ENCODE data around the gene NHS.

The NHS gene

DNA sequence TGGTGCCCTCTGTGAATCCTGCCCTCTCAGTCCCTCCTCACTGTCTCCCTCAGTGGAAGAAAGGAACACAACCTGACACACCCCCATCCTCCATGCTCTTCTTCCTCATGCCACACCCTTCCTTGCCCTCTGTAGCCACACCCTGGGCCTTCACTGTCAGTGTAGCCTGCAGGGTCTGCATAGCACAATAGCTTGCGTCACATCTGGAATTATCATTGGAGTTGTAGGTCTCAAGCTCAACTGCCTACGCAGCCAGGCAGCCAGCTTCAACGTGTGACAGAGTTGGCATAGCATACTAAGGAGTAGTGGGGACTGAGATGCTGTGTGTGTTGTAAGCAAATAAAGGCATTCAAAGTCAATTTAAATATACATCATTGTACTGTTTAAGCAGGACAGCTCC lies 248.8 kb downstream of the NHS start:
- no peak for DNase-seq (ENCODE audit: low spot score)

- DNase-seq (ENCODE audit: low spot score) = no peak
Measured at GRCh38 chrX:17627026-17627425, 252.0 kb downstream of the NHS start.

DNA sequence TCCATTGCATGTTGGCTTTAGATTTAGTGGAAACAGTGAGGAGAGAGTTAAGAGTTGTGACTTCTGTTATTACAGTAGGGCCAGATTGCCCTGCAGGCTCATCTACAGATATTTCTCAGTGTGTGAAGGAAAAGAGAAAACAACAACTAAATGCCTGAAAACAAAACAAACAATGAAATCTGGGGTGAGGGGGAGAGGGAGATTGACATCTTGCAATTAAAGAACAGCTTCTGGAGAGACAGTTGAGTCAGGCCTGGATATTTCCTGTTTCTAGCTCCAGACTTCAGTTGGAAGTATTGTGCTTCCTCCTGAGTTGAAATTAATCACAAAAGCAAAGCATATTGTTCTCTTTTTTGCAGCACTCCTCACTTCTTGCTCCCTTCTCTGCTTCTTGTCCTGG lies 254.0 kb downstream of the NHS start:
- DNase-seq (ENCODE audit: low spot score) = no peak

DNA sequence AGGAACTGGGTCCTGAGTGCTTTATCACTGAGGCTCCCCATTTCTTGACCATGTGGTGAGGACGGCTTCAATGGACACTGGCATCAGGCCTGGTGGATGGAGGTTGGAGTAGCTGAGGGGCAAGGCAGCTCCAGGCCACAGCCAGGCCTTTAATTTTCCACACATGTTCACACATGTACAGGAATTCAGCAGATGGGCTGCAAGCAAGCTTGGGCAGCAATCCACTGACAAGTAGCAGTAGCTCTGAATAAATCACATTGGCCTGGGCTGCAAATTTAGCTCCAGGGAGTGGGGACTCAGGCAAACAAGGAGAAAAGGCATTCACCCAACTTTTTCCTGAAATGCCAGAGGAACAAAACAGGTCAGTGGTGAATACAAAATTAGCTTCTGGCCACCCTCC lies 254.5 kb downstream of the NHS start:
- no peak for DNase-seq (ENCODE audit: low spot score)

DNA sequence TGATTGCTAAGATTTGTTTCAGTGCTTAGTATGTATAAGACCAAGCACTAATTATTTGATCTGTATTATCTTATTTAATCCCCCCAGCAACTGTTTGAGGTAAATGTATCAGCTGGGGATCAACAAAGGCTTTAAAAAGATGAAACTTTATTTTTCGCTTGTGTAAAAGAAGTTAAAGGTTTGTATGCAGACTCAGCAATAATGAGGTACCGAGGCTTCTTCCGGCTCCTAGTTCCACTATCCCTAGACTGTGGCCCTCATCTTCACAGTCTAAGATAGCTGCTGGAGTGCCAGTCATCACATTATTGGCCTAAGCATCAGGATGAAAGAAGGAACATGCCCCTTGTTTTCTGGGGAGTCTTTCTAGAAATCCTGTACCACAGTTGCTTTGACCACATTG lies 256.6 kb downstream of the NHS start:
- no peak for DNase-seq (ENCODE audit: low spot score)

- DNase-seq (ENCODE audit: low spot score) = no peak
Measured at GRCh38 chrX:17632942-17633341, 257.9 kb downstream of the NHS start.

GRCh38 chrX:17633546-17633945 lies 258.5 kb downstream of the NHS start:
- no peak for DNase-seq (ENCODE audit: low spot score)

- DNase-seq (ENCODE audit: low spot score) = no peak
Measured at GRCh38 chrX:17634542-17635207, 259.7 kb downstream of the NHS start.

- no peak for DNase-seq (ENCODE audit: low spot score)
Measured at GRCh38 chrX:17635231-17635630, 260.2 kb downstream of the NHS start.

DNA sequence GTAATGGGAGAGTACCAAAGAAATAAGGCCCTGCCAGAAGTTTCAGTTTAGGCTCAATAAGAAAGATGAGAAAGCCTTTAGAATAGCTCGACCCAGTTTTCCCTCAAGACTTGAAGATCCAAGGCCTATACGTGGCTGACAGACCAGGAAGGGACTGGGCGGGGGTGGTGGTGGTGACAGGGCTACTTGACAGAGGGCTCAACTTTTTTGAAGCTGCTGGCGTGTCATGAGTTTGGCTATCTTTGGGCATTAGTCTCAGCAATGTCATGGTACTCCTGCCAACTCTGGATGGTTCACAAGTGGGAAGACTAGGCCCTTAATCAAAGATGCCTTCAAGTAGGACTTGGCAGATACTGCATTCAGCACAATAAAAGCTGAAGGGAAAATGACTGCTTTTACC lies 262.2 kb downstream of the NHS start:
- no peak for DNase-seq (ENCODE audit: low spot score)

GRCh38 chrX:17638731-17639130 lies 263.7 kb downstream of the NHS start:
- no peak for DNase-seq (ENCODE audit: low spot score)

- no peak for DNase-seq (ENCODE audit: low spot score)
Measured at GRCh38 chrX:17642891-17643290, 267.9 kb downstream of the NHS start.

- DNase-seq (ENCODE audit: low spot score) = no peak
Measured at GRCh38 chrX:17643528-17643927, 268.5 kb downstream of the NHS start.

GRCh38 chrX:17644001-17644400 lies 269.0 kb downstream of the NHS start:
- DNase-seq (ENCODE audit: low spot score) = no peak

DNA sequence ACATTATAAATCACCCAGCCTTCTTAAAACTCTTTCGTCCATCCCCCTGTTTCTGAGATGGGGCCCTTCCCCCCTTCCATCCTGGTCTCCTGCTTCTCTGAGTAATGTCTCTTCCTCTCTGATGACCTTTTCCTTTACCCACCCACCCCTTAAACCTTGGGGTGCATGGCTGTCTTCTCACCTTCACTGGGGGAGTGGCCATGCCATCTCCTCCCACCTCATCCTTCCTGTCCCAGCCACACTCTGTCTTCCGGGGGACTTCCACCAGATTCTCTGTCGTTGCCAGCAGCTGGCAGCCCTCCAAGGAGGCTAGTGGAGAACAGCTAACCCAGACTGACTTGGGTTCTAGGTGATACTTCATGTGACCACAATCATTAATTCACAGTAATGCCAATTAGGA lies 279.1 kb downstream of the NHS start:
- DNase-seq (ENCODE audit: low spot score) = no peak

GRCh38 chrX:17655211-17656034 lies 280.4 kb downstream of the NHS start:
- no peak for DNase-seq (ENCODE audit: low spot score)

DNA sequence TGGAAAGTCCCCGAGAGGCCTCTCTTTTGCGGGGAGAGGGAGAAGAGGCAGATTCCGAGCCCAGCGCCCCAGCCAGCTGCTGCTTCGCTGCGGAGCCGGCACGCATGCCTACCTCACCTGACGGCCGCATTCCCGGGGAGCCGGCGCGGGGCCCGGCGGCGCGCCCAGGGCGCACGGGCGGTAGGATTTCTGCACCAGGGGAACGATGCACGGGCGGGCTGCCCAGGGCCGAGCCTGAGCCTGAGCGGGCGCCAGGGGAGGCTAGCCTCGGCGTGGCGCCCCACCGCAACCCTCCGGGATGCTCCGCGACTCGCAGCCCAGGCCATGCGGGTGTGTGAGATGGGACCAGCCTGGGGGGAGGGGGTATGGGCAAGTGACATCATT lies 281.0 kb downstream of the NHS start:
- DNase-seq (ENCODE audit: low spot score) = no peak

GRCh38 chrX:17656556-17656955 lies 281.6 kb downstream of the NHS start:
- no peak for DNase-seq (ENCODE audit: low spot score)

DNA sequence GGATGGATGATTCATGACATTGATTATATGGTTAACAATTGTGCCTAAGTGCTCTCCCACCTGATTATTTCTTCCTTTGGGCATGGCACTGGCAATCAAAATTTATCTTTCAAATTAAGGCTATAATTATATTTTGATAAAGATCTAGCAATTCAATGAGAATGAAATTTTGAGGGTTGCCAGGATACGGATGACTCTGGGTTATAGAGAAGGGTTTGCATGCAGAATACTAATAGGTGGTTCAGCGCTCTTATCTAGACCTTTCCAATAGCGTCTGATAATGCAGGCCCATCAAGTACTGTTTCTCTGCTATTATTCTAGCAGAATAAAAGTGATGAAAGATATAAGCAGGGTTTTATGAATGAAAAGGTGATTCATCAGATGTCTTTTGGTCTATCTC lies 287.4 kb downstream of the NHS start:
- DNase-seq (ENCODE audit: low spot score) = no peak

GRCh38 chrX:17668929-17669328 lies 293.9 kb downstream of the NHS start:
- DNase-seq (ENCODE audit: low spot score) = no peak

DNA sequence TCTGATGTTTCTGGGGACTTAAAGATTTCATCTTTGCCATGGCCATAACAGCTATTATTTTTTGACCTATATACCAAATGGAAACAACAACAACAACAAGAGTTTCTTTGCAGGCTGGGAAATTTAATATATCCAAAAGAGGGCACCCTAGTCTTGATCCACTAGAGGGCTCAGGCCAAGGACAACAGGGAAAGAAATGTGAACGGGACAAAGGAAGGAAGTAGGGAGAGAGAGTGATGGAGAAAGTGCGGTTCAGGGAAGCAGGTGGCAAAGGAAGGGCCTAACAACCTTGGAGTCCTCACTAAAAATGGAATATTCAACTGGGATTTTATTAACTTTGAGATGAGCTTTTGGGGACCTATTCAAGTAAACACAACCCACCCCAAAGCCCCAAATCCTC lies 294.5 kb downstream of the NHS start:
- no peak for DNase-seq (ENCODE audit: low spot score)

GRCh38 chrX:17669891-17670290 lies 294.9 kb downstream of the NHS start:
- DNase-seq (ENCODE audit: low spot score) = no peak

DNA sequence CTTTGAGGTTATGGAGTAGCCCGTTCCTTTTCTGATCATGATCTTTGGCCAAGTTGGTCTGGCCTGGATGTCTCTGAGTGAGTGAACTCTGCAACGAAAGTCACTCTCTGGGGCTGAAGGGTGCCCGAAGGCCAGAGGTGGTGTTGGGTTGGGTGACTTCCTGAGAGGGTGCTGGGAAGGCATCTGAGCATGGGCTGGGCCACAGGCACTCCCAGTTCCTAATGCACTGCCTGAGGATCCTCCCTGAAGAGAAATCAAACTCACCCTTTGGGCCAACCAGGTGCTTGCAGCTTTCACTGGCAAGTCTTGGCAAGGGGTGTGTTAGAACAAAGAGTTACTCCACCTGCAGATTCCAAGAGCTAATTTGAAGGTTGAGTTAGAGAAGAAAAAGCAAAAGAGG lies 295.9 kb downstream of the NHS start:
- DNase-seq (ENCODE audit: low spot score) = no peak

DNA sequence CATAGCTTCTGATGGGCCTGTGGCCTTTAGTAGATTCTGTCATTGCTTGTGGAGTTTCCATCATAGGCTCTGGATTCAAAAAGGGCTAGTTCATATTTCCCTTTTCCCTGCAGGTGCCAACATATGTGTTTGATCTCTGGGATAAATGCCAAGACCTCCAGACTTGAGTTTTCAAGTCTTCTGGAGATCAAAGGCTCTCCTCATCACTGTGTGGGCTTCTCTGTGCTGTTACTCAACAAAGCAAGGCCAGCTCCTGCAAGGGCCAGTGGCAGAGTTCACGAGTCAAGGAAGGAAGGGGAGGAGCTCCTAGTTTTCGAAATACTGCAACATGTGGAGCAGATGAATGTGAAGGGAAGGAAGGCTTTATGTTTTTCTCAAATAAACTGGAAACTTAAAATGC lies 299.6 kb downstream of the NHS start:
- DNase-seq (ENCODE audit: low spot score) = no peak
